Tibial artery (tissue), 4 donors: ENCODE results near the gene VSIR.

Source experiments
- DNase-seq, 2 donors: peaks; one replicate each; pipeline ENCODE4 v3.0.0-alpha.2; 2019
- H3K27ac ChIP-seq, 2 donors: fragments of 200-600 bp; sonication (generic) in 1 of 2; 1 replicate in 1 of 2; 2 replicates in 1 of 2; pipeline ENCODE4 v1.5.1; 2018 to 2019; ENCODE audit warnings: mild to moderate bottlenecking in 1 of 2
- H3K27me3 ChIP-seq, 2 donors: fragments of 200-600 bp; sonication (generic) in 1 of 2; one replicate each; pipeline versions ENCODE4 v1.5.1 to v1.6.0; 2016 to 2019
- H3K36me3 ChIP-seq, 3 donors: fragments of 200-600 bp; sonication (generic) in 2 of 3; one replicate each; pipeline ENCODE4 v1.5.1; 2016 to 2019; ENCODE audit warnings: mild to moderate bottlenecking in 2 of 3
- H3K4me1 ChIP-seq, 4 donors: fragments of 200-600 bp; sonication (generic) in 2 of 4; 1 replicate in 3 of 4; 2 replicates in 1 of 4; pipeline ENCODE4 v1.5.1; 2016 to 2019
- H3K4me3 ChIP-seq, 2 donors: fragments of 200-600 bp; sonication (generic) in 1 of 2; 1 replicate in 1 of 2; 2 replicates in 1 of 2; pipeline ENCODE4 v1.5.1; 2018 to 2019; ENCODE audit warnings: mild to moderate bottlenecking in 2 of 2
- H3K9me3 ChIP-seq, 3 donors: fragments of 200-600 bp; sonication (generic) in 1 of 3; one replicate each; pipeline ENCODE4 v1.5.1; 2016 to 2019
- intact Hi-C: fragments of 100-400 bp; cut with DNase I; formaldehyde crosslinking; loops from one replicate; pipeline ENCODE4 v1.15.0; 2023; ENCODE audit warnings: low total_unique reads
- TF ChIP-seq, protein P1 (sequence below), 2 experiments: fragments of 200-600 bp in 1 of 2; fragments of 450-650 bp in 1 of 2; IDR thresholded peaks; one replicate each; pipeline ENCODE4 v1.5.1; 2017 to 2019; ENCODE audit warnings: antibody characterized with exemption in 2 of 2, mild to moderate bottlenecking in 1 of 2, moderate library complexity in 1 of 2

Gene VSIR

DNA sequence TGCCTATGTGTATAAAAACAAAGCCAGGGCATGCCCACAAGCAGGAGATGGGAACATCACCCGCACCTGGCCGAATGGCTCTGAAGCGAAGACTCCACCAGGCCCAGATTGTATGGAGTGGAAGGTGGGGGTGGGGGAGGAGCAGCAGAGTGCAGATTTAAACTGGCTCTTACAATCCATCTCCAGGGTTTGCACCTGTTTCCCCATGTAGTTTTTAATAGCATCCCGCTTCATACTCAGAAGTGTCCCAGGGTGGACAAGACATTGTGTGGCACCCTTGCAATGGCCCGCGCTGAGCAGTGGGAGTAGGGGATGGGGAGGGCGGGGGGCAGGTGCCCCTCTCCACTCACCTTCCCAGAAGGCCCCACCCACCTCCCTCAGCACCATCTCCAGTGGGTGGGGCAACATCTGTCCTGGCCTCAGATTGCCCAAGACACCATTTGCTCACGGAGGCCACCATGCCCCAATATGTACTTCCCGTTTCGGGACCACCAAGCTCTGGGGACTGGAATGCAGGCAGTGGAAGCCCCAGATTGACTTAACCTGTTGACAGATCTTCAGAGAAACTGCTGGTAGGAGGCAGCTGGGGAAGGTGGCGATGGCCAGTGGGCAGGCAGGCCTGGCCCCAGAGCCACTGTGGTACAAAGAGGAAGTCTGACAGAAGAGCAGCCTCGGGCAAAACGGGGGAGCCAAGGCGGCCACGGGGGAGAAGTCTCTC is 23.0 kb downstream of the VSIR start:
- H3K4me1 ChIP-seq: peaks cover 3 to 34% (median 28%) of the 10 kb centered on the region in 4 donors
- no peak overlapping the region for H3K4me3 ChIP-seq

DNA sequence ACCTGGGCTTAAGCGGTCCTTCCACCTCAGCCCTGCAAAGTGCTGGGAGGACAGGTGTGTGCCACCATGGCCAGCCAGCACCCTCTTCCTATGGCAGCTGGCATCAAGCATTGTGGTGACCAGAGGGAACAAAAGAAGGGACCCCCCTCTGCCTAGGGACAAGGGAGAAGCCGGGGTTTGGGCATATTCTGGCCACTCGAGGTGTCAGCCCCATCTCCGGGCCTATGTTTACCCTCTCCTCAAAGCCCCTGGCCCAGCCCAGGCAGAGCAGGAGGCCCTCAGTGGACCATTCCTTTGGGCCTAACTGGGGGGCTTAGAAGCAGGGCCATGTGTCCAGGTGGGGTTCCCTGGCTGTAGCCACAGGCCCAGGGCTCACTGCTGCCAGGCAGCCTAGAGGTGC is 23.9 kb downstream of the VSIR start:
- peaks cover 3 to 31% (median 26%) of the 10 kb centered on the region in 4 donors for H3K4me1 ChIP-seq
- TF ChIP-seq, protein P1, sequence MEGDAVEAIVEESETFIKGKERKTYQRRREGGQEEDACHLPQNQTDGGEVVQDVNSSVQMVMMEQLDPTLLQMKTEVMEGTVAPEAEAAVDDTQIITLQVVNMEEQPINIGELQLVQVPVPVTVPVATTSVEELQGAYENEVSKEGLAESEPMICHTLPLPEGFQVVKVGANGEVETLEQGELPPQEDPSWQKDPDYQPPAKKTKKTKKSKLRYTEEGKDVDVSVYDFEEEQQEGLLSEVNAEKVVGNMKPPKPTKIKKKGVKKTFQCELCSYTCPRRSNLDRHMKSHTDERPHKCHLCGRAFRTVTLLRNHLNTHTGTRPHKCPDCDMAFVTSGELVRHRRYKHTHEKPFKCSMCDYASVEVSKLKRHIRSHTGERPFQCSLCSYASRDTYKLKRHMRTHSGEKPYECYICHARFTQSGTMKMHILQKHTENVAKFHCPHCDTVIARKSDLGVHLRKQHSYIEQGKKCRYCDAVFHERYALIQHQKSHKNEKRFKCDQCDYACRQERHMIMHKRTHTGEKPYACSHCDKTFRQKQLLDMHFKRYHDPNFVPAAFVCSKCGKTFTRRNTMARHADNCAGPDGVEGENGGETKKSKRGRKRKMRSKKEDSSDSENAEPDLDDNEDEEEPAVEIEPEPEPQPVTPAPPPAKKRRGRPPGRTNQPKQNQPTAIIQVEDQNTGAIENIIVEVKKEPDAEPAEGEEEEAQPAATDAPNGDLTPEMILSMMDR (IDR thresholded peaks at IDR 0.05): no peak
- intact Hi-C loops: no loop called here
- DNase-seq: no peak
- H3K36me3 ChIP-seq: peaks cover 31 to 51% (median 50%) of the 10 kb centered on the region in 3 donors
- H3K27ac ChIP-seq: peak overlapping the region; percentile 24 to 57
- no peak overlapping the region for H3K4me3 ChIP-seq
- H3K9me3 ChIP-seq: no peaks in the 10 kb centered on the region
- H3K27me3 ChIP-seq: no peaks in the 10 kb centered on the region

More for the DNA sequence above, 23.0 kb downstream of the VSIR start:
- intact Hi-C loops: no loop called here
- Histone ChIP-seq H3K27ac (peak overlapping the region in 1 of 2 donors; percentile 57), H3K27me3 (no peaks in the 10 kb centered on the region), H3K36me3 (peaks cover 39 to 60% (median 59%) of the 10 kb centered on the region in 3 donors), H3K9me3 (no peaks in the 10 kb centered on the region)
- DNase-seq: no peak
- TF ChIP-seq, protein P1 (IDR thresholded peaks at IDR 0.05): no peak

DNA sequence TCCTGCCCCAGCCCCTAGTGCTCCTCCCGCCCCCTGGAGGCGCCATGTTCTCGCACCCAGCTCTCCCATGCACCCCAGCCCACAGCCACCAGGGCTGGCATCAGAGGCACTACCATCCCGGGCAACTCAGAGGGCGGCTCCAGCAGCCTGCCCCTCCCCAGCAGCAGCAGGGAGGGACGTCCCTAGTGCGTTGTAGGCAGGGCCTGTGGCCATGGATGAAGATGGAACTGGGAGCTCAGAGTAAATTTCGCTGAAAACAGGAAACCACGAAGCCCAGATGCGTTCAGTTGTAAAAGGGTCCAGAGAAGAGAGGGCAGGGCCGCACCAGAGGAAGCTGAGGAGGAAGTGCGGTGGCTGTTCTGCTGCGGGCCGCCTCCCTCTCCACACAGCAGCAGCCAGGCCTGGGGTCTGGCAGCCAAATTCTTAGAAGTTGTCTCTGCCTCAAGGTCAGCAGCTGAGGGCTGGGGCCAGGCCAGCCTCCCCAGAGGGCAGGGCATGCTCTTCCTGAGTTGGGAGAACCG is 24.6 kb downstream of the VSIR start:
- H3K27ac ChIP-seq: peak overlapping the region; percentile 24 to 57
- intact Hi-C loops: no loop called here
- H3K27me3 ChIP-seq: no peaks in the 10 kb centered on the region
- peak; percentile 78 to 86 for DNase-seq
- TF ChIP-seq, protein P1 (IDR thresholded peaks at IDR 0.05): peak; percentile 9 to 14
- H3K4me1 ChIP-seq: peaks cover 3 to 31% (median 25%) of the 10 kb centered on the region in 4 donors
- H3K36me3 ChIP-seq: peaks cover 25 to 45% (median 43%) of the 10 kb centered on the region in 3 donors
- no peaks in the 10 kb centered on the region for H3K9me3 ChIP-seq
- no peak overlapping the region for H3K4me3 ChIP-seq

DNA sequence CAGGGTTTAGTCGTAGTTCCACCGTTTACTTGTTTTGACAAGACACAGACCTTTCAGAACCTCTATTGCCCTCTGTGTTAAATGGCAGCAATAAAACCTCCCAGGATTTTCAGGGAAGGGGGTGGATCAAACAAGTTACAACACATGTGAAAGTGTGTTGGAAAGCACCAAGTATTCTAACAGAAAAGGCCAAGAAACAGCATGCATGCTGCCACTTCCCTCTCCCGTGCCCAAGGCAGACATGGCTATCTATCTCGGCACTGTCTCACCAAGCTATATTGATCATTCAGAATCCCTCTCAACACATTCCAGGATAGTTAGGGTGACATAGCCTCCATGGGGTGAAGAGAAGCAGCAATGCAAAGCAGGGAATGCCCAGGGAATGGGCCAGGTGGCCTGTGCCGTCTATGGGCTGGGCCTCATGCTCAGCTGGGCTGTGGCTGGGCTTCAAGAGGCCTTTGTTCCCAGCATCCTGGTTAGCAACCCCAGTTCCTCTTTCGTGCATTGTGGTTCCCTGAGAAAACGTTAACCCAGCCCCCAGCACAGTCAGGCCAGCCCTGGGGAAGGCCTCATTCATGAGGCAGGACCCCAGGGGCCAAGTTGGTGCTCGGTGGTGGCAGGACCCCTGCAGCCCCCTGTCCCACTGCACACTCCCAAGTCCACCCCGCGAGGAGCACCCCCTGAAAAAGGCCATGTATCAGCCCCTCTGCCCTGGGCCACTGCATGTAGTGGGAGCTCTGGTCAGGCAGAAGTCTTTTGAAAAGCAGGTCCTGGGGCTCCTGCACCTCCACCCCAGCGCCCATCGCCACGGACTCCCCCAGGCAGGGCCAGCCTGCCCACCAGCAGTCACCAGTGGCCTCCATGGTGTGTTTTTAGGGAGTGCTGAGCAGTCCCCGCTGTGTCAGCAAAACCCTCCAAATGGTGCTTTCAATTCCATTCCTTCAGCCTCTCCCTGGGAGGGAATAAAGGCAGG is 25.5 kb downstream of the VSIR start:
- intact Hi-C loops: no loop called here

More for the DNA sequence above, 25.5 kb downstream of the VSIR start:
- Histone ChIP-seq H3K27ac (peak overlapping the region in 1 of 2 donors; percentile 24), H3K27me3 (no peaks in the 10 kb centered on the region), H3K9me3 (peaks cover 0 to 3% (median 0%) of the 10 kb centered on the region in 3 donors), H3K36me3 (peaks cover 23 to 36% (median 34%) of the 10 kb centered on the region in 3 donors), H3K4me3 (no peak overlapping the region), H3K4me1 (peaks cover 3 to 31% (median 25%) of the 10 kb centered on the region in 4 donors)
- DNase-seq: no peak
- TF ChIP-seq, protein P1 (IDR thresholded peaks at IDR 0.05): no peak
